ENCODE measurements around the gene SKI. TPM values are rescaled to one million over a fixed set of nuclear protein-coding genes. Genes with fewer than 3 reads are reported as not detected.

SKI gene
- total RNA-seq, 1 experiment from 2014 or later = 53.7 TPM

- H3K4me3 Mint-ChIP-seq (ENCODE audit: unreplicated experiment) = no peak overlapping the region
- peaks cover 14% of the 10 kb centered on the region for H3K27me3 Mint-ChIP-seq (ENCODE audit: insufficient read depth, unreplicated experiment)
- no peaks in the 10 kb centered on the region for H3K4me1 Mint-ChIP-seq (ENCODE audit: insufficient read depth, unreplicated experiment)
- no peaks in the 10 kb centered on the region for H3K9me3 Mint-ChIP-seq (ENCODE audit: unreplicated experiment)
- no peak overlapping the region for H3K27ac Mint-ChIP-seq (ENCODE audit: low read depth, unreplicated experiment)
- no peak for TF ChIP-seq CTCF (IDR thresholded peaks at IDR 0.05; ENCODE audit: unreplicated experiment)
- no peaks in the 10 kb centered on the region for H3K36me3 Mint-ChIP-seq (ENCODE audit: insufficient read depth, unreplicated experiment)
- CTCF ChIA-PET = interaction anchor here (0.8 kb wide), 1 partner anchor 27 kb away, joined by 3 read pairs; no protein-coding TSS in a partner anchor
- DNase-seq (ENCODE audit: unreplicated experiment) = no peak
- intact Hi-C loops (cut with micrococcal nuclease) = no loop called here
- POLR2A ChIA-PET = no interaction called here
- no TSS peak for BruUV-seq (replicated peaks)
Measured at GRCh38 chr1:2342384-2343022, 114.4 kb downstream of the SKI start.

- no peaks in the 10 kb centered on the region for H3K9me3 Mint-ChIP-seq (ENCODE audit: unreplicated experiment)
- ChIA-PET CTCF (interaction anchor here (0.8 to 0.9 kb wide), 2 partner anchors 28 to 38 kb away, joined by 3 read pairs; no protein-coding TSS in a partner anchor), POLR2A (no interaction called here)
- no peaks in the 10 kb centered on the region for H3K36me3 Mint-ChIP-seq (ENCODE audit: insufficient read depth, unreplicated experiment)
- peaks cover 14% of the 10 kb centered on the region for H3K27me3 Mint-ChIP-seq (ENCODE audit: insufficient read depth, unreplicated experiment)
- DNase-seq (ENCODE audit: unreplicated experiment) = no peak
- no peak for TF ChIP-seq CTCF (IDR thresholded peaks at IDR 0.05; ENCODE audit: unreplicated experiment)
- H3K27ac Mint-ChIP-seq (ENCODE audit: low read depth, unreplicated experiment) = no peak overlapping the region
- no peak overlapping the region for H3K4me3 Mint-ChIP-seq (ENCODE audit: unreplicated experiment)
- no TSS peak for BruUV-seq (replicated peaks)
- intact Hi-C loops (cut with micrococcal nuclease) = no loop called here
- no peaks in the 10 kb centered on the region for H3K4me1 Mint-ChIP-seq (ENCODE audit: insufficient read depth, unreplicated experiment)
Measured at GRCh38 chr1:2343023-2343935, 115.2 kb downstream of the SKI start.

GRCh38 chr1:2344121-2344681 is 116.1 kb downstream of the SKI start:
- no peak for DNase-seq (ENCODE audit: unreplicated experiment)
- no peak for TF ChIP-seq CTCF (IDR thresholded peaks at IDR 0.05; ENCODE audit: unreplicated experiment)
- BruUV-seq (replicated peaks) = no TSS peak
- intact Hi-C loops (cut with micrococcal nuclease) = no loop called here
- peaks cover 13% of the 10 kb centered on the region for H3K27me3 Mint-ChIP-seq (ENCODE audit: insufficient read depth, unreplicated experiment)
- no peak overlapping the region for H3K27ac Mint-ChIP-seq (ENCODE audit: low read depth, unreplicated experiment)
- ChIA-PET POLR2A (no interaction called here), CTCF (interaction anchor here (0.9 kb wide), 1 partner anchor 37 kb away, joined by 3 read pairs; no protein-coding TSS in a partner anchor)
- H3K4me1 Mint-ChIP-seq (ENCODE audit: insufficient read depth, unreplicated experiment) = no peaks in the 10 kb centered on the region
- no peak overlapping the region for H3K4me3 Mint-ChIP-seq (ENCODE audit: unreplicated experiment)
- H3K36me3 Mint-ChIP-seq (ENCODE audit: insufficient read depth, unreplicated experiment) = no peaks in the 10 kb centered on the region
- no peaks in the 10 kb centered on the region for H3K9me3 Mint-ChIP-seq (ENCODE audit: unreplicated experiment)

- Mint-ChIP-seq H3K4me1 (ENCODE audit: insufficient read depth, unreplicated experiment) (no peaks in the 10 kb centered on the region), H3K27ac (ENCODE audit: low read depth, unreplicated experiment) (no peak overlapping the region), H3K9me3 (ENCODE audit: unreplicated experiment) (no peaks in the 10 kb centered on the region), H3K4me3 (ENCODE audit: unreplicated experiment) (no peak overlapping the region), H3K27me3 (ENCODE audit: insufficient read depth, unreplicated experiment) (peaks cover 6% of the 10 kb centered on the region), H3K36me3 (ENCODE audit: insufficient read depth, unreplicated experiment) (no peaks in the 10 kb centered on the region)
- POLR2A ChIA-PET = no interaction called here
- BruUV-seq (replicated peaks) = no TSS peak
- TF ChIP-seq CTCF (IDR thresholded peaks at IDR 0.05; ENCODE audit: unreplicated experiment) = no peak
- intact Hi-C loops (cut with micrococcal nuclease) = no loop called here
- no peak for DNase-seq (ENCODE audit: unreplicated experiment)
- CTCF ChIA-PET = no interaction called here
Measured at GRCh38 chr1:2344744-2345296, 116.7 kb downstream of the SKI start.

All from MCF 10A (cell line).